ENCODE measurements around the gene CMSS1.

CMSS1 gene

GRCh38 chr3:99879275-99879674 is 61.6 kb downstream of the CMSS1 start:
- no peaks in the 10 kb centered on the region for H3K4me1 ChIP-seq (ENCODE audit: low read length)
- no peaks in the 10 kb centered on the region for H3K9me3 ChIP-seq (replicated peaks; ENCODE audit: insufficient read depth, low read length)
- DNase-seq = no peak
- H3K9ac ChIP-seq (ENCODE audit: low read length) = no peak overlapping the region
- no peaks in the 10 kb centered on the region for H3F3A ChIP-seq (ENCODE audit: insufficient read depth, low read length)
- H2AFZ ChIP-seq (ENCODE audit: low read length) = no peak overlapping the region
- H3K9me2 ChIP-seq (replicated peaks; ENCODE audit: insufficient read depth, low read length) = no peaks in the 10 kb centered on the region
- H3K4me2 ChIP-seq (ENCODE audit: low read depth, low read length) = no peak overlapping the region
- H4K20me1 ChIP-seq (ENCODE audit: insufficient read depth, low read length) = no peaks in the 10 kb centered on the region
- TF ChIP-seq EZH2phosphoT487 (IDR thresholded peaks at IDR 0.05; ENCODE audit: low read length) (no peak), EZH2 (optimal IDR thresholded peaks at IDR 0.05; ENCODE audit: low read depth, low read length) (no peak), CTCF (IDR thresholded peaks at IDR 0.05; ENCODE audit: low read length) (no peak)
- H3K27ac ChIP-seq (ENCODE audit: low read length) = no peak overlapping the region
- no peaks in the 10 kb centered on the region for H3K79me2 ChIP-seq (ENCODE audit: low read length)
- no peak overlapping the region for H3K4me3 ChIP-seq (ENCODE audit: low read length)
- H3K36me3 ChIP-seq (replicated peaks; ENCODE audit: insufficient read depth, low read length) = no peaks in the 10 kb centered on the region
- no peaks in the 10 kb centered on the region for H3K27me3 ChIP-seq (replicated peaks; ENCODE audit: insufficient read depth, low read length)

GRCh38 chr3:99881121-99881524 is 63.5 kb downstream of the CMSS1 start:
- Histone ChIP-seq H3K27ac (ENCODE audit: low read length) (no peak overlapping the region), H3K9me3 (replicated peaks; ENCODE audit: insufficient read depth, low read length) (no peaks in the 10 kb centered on the region), H3K27me3 (replicated peaks; ENCODE audit: insufficient read depth, low read length) (no peaks in the 10 kb centered on the region), H3F3A (ENCODE audit: insufficient read depth, low read length) (no peaks in the 10 kb centered on the region), H3K36me3 (replicated peaks; ENCODE audit: insufficient read depth, low read length) (no peaks in the 10 kb centered on the region), H3K4me2 (ENCODE audit: low read depth, low read length) (no peak overlapping the region), H3K9me2 (replicated peaks; ENCODE audit: insufficient read depth, low read length) (no peaks in the 10 kb centered on the region), H3K4me1 (ENCODE audit: low read length) (no peaks in the 10 kb centered on the region), H3K4me3 (ENCODE audit: low read length) (no peak overlapping the region), H4K20me1 (ENCODE audit: insufficient read depth, low read length) (no peaks in the 10 kb centered on the region), H2AFZ (ENCODE audit: low read length) (no peak overlapping the region), H3K9ac (ENCODE audit: low read length) (no peak overlapping the region), H3K79me2 (ENCODE audit: low read length) (no peaks in the 10 kb centered on the region)
- DNase-seq = no peak
- no peak for TF ChIP-seq EZH2phosphoT487 (IDR thresholded peaks at IDR 0.05; ENCODE audit: low read length)
- TF ChIP-seq EZH2 (optimal IDR thresholded peaks at IDR 0.05; ENCODE audit: low read depth, low read length) = no peak
- no peak for TF ChIP-seq CTCF (IDR thresholded peaks at IDR 0.05; ENCODE audit: low read length)

GRCh38 chr3:99882436-99883137 is 64.9 kb downstream of the CMSS1 start:
- Histone ChIP-seq H3K79me2 (ENCODE audit: low read length) (no peaks in the 10 kb centered on the region), H3K4me1 (ENCODE audit: low read length) (no peaks in the 10 kb centered on the region), H3K9me3 (replicated peaks; ENCODE audit: insufficient read depth, low read length) (no peaks in the 10 kb centered on the region), H3K4me2 (ENCODE audit: low read depth, low read length) (no peak overlapping the region), H3F3A (ENCODE audit: insufficient read depth, low read length) (no peaks in the 10 kb centered on the region), H3K9ac (ENCODE audit: low read length) (no peak overlapping the region), H4K20me1 (ENCODE audit: insufficient read depth, low read length) (no peaks in the 10 kb centered on the region), H3K27ac (ENCODE audit: low read length) (no peak overlapping the region), H2AFZ (ENCODE audit: low read length) (no peak overlapping the region), H3K36me3 (replicated peaks; ENCODE audit: insufficient read depth, low read length) (no peaks in the 10 kb centered on the region), H3K27me3 (replicated peaks; ENCODE audit: insufficient read depth, low read length) (no peaks in the 10 kb centered on the region), H3K4me3 (ENCODE audit: low read length) (no peak overlapping the region), H3K9me2 (replicated peaks; ENCODE audit: insufficient read depth, low read length) (no peaks in the 10 kb centered on the region)
- DNase-seq = no peak
- TF ChIP-seq EZH2 (optimal IDR thresholded peaks at IDR 0.05; ENCODE audit: low read depth, low read length) (no peak), CTCF (IDR thresholded peaks at IDR 0.05; ENCODE audit: low read length) (no peak), EZH2phosphoT487 (IDR thresholded peaks at IDR 0.05; ENCODE audit: low read length) (no peak)

Data from MM.1S (cell line).